GM23248 (cell line): ENCODE results near the gene ABHD14A.

Experiments
- EZH2 ChIP-seq: fragments of 200-600 bp; sonication (generic); IDR thresholded peaks from 2 replicates; pipeline ENCODE4 v1.6.1; 2018; ENCODE audit warnings: antibody characterized with exemption, mild to moderate bottlenecking; ENCODE audit not compliant: insufficient read depth, poor library complexity, severe bottlenecking
- EZH2phosphoT487 ChIP-seq: fragments of 200-600 bp; sonication (generic); IDR thresholded peaks from 2 replicates; pipeline ENCODE4 v1.6.1; 2018; ENCODE audit warnings: antibody characterized with exemption, moderate library complexity, mild to moderate bottlenecking, low read depth; ENCODE audit not compliant: insufficient read depth

- TF ChIP-seq EZH2 (no peak), EZH2phosphoT487 (no peak)
Observed at GRCh38 chr3:51954713-51955112, 20.2 kb upstream of the ABHD14A start.
